Measurements from ENCODE around the gene SLC25A36. TPM values are rescaled to one million over a fixed set of nuclear protein-coding genes. Genes with fewer than 3 reads are reported as not detected.

The SLC25A36 gene
- total and polyA plus RNA-seq, 2 donors (not counting 3 experiments of a cell fraction or from before 2014, with no cell fraction given): 17.7 to 38.8 TPM

GRCh38 chr3:141012571-141012970 lies 70.9 kb downstream of the SLC25A36 start:
- intact Hi-C loops (cut with micrococcal nuclease): no loop called here
- Histone ChIP-seq H3K9ac (replicated peaks; ENCODE audit: extremely low read depth, insufficient read depth, low read length) (no peak overlapping the region), H3K27me3 (ENCODE audit: control insufficient read depth in 2 of 2, insufficient read depth in 2 of 2, low read length in 2 of 2) (peaks cover 4 to 9% of the 10 kb centered on the region in 2 experiments), H3K9me1 (replicated peaks; ENCODE audit: control insufficient read depth, extremely low read depth, insufficient read depth, low read length) (no peaks in the 10 kb centered on the region), H3K4me3 (replicated peaks in 1 of 3; ENCODE audit: insufficient read depth in 1 of 3, low read depth in 1 of 3, low read length in 3 of 3) (no peak overlapping the region), H4K20me1 (replicated peaks; ENCODE audit: control insufficient read depth, extremely low read depth, insufficient read depth, low read length) (no peaks in the 10 kb centered on the region), H3K79me2 (ENCODE audit: control insufficient read depth, insufficient read depth, low read length) (no peaks in the 10 kb centered on the region), H3K9me3 (replicated peaks; ENCODE audit: control insufficient read depth, insufficient read depth, low read length) (no peaks in the 10 kb centered on the region), H3K4me2 (ENCODE audit: insufficient read depth, low read length) (no peak overlapping the region), H3K27ac (ENCODE audit: insufficient read depth, low read depth, low read length) (no peak overlapping the region), H2AFZ (ENCODE audit: low read depth, low read length) (no peak overlapping the region), H3K36me3 (ENCODE audit: control insufficient read depth in 2 of 2, extremely low read depth in 1 of 2, insufficient read depth in 2 of 2, low read length in 2 of 2) (no peaks in the 10 kb centered on the region), H3K4me1 (ENCODE audit: control insufficient read depth, extremely low read depth, insufficient read depth, low read length) (no peaks in the 10 kb centered on the region)
- no TSS peak for BruUV-seq (replicated peaks)
- CTCF ChIA-PET: interaction anchor here (1.1 to 5.8 kb wide), 5 partner anchors 13 to 180 kb away, joined by 3 to 36 read pairs (median 5); no protein-coding TSS in a partner anchor
- DNase-seq (ENCODE audit: low read depth, low spot score) (no peak), FAIRE-seq (no peak)
- TF ChIP-seq EZH2 (IDR thresholded peaks at IDR 0.05; ENCODE audit: borderline replicate concordance, low read depth, low read length, severe bottlenecking) (no peak), GATA2 (IDR thresholded peaks at IDR 0.05; ENCODE audit: insufficient read depth, insufficient read length, low read depth, low read length) (no peak), MAX (IDR thresholded peaks at IDR 0.05; ENCODE audit: insufficient read depth, insufficient read length) (no peak), CTCF (IDR thresholded peaks at IDR 0.05; ENCODE audit: extremely low read depth in 1 of 2, insufficient read depth in 1 of 2, low read depth in 1 of 2, low read length in 2 of 2) (no peak), POLR2A (IDR thresholded peaks at IDR 0.05; ENCODE audit: low read depth, low read length) (no peak), FOS (IDR thresholded peaks at IDR 0.05; ENCODE audit: borderline replicate concordance, insufficient read depth, low read length) (no peak)
- POLR2A ChIA-PET: no interaction called here
- dilution Hi-C loops (cut with MboI; ENCODE audit: extremely low pct_ligation_motif_present, low sequenced_read_pairs): no loop called here

All from endothelial cell of umbilical vein (primary cell).